A549 (cell line): ENCODE measurements around the gene GPAT3. TPM values are rescaled to one million over a fixed set of nuclear protein-coding genes. Genes with fewer than 3 reads are reported as not detected.

Experiments
- ATAC-seq, 2 experiments: fragments of 200-7000 bp in 1 of 2; fragments of >200 bp in 1 of 2; cut with Nextera tagmentation in 1 of 2; cut with Tn5 transposase in 1 of 2; 3 replicates each; pipeline versions ENCODE4 v1.8.0 to v1.9.1; 2018 to 2020; ENCODE audit warnings: mild to moderate bottlenecking in 1 of 2, moderate library complexity in 1 of 2
- CTCF ChIA-PET: fragments of 300-600 bp; sonication (Branson Sonifier 250); formaldehyde crosslinking; extraction: SDS; loops from one replicate; lab custom pipeline; 2021; ENCODE audit warnings: antibody characterized with exemption, inconsistent platforms; lab: Yijun Ruan, JAX
- POLR2A ChIA-PET: fragments of 350-600 bp; formaldehyde crosslinking; extraction: SDS; loops from one replicate; lab custom pipeline; 2021; ENCODE audit warnings: antibody characterized with exemption, inconsistent platforms; lab: Yijun Ruan, JAX
- DNase-seq, 2 experiments: peaks; one replicate each; pipeline versions ENCODE4 v3.0.0 to v3.0.0-alpha.2; 2011 to 2016; ENCODE audit warnings: low read depth in 1 of 2, low spot score in 1 of 2
- FAIRE-seq: peaks from 2 replicates; lab custom pipeline; 2011; peaks lifted over from hg19 to GRCh38; lab: Jason Lieb, UNC
- H3K27ac ChIP-seq, 2 experiments: fragments of >200 bp; sonication (Bioruptor Twin); formaldehyde crosslinking; 3 replicates each; pipeline ENCODE4 v1.5.1; 2016 to 2017
- H3K4me1 ChIP-seq: fragments of >200 bp; sonication (Bioruptor Twin); formaldehyde crosslinking; 3 replicates; pipeline ENCODE4 v1.6.1; 2016
- H3K4me2 ChIP-seq: fragments of >200 bp; sonication (Bioruptor Twin); formaldehyde crosslinking; 3 replicates; pipeline ENCODE4 v1.6.1; 2016
- H3K4me3 ChIP-seq: fragments of >200 bp; sonication (Bioruptor Twin); formaldehyde crosslinking; 3 replicates; pipeline ENCODE4 v1.5.1; 2016
- H3K9me3 ChIP-seq: fragments of >200 bp; sonication (Bioruptor Twin); formaldehyde crosslinking; 3 replicates; pipeline ENCODE4 v1.6.1; 2016
- CBX2 ChIP-seq: fragments of 200-600 bp; sonication (generic); IDR thresholded peaks from 2 replicates; pipeline ENCODE4 v1.6.1; 2016; ENCODE audit warnings: low read depth, mild to moderate bottlenecking, borderline replicate concordance
- CBX8 ChIP-seq: fragments of 200-600 bp; sonication (generic); IDR thresholded peaks from 2 replicates; pipeline ENCODE4 v1.6.1; 2016
- CEBPB ChIP-seq, 2 experiments: fragments of >200 bp in 1 of 2; sonication (Bioruptor Twin) in 1 of 2; formaldehyde crosslinking in 1 of 2; IDR thresholded peaks; 2 replicates each; pipeline ENCODE4 v1.6.1; 2012 to 2016
- EHF ChIP-seq: fragments of 250-450 bp; sonication (Bioruptor Pico); IDR thresholded peaks from 2 replicates; pipeline ENCODE4 v1.5.0; 2020; ENCODE audit warnings: mild to moderate bottlenecking
- EP300 ChIP-seq, 2 experiments: fragments of >200 bp; sonication (Bioruptor Twin); formaldehyde crosslinking; IDR thresholded peaks; 2 replicates in 1 of 2; 3 replicates in 1 of 2; pipeline ENCODE4 v1.6.1; 2016 to 2017
- ESRRA ChIP-seq: fragments of 150-350 bp; IDR thresholded peaks from 2 replicates; pipeline ENCODE4 v1.6.1; 2014; ENCODE audit warnings: mild to moderate bottlenecking, low read length, borderline replicate concordance
- FOSL2 ChIP-seq, 2 experiments: fragments of 450-650 bp in 1 of 2; fragments of >200 bp in 1 of 2; sonication (Bioruptor Twin) in 1 of 2; formaldehyde crosslinking; IDR thresholded peaks; 2 replicates each; pipeline versions ENCODE4 v1.5.0 to v1.6.1; 2016 to 2020; ENCODE audit warnings: mild to moderate bottlenecking in 1 of 2, moderate library complexity in 1 of 2
- GATA3 ChIP-seq: IDR thresholded peaks from 2 replicates; pipeline ENCODE4 v1.6.1; 2012; ENCODE audit warnings: borderline replicate concordance
- HEYL ChIP-seq: fragments of 250-450 bp; sonication (Bioruptor Pico); IDR thresholded peaks from 2 replicates; pipeline ENCODE4 v1.8.0; 2021; ENCODE audit warnings: mild to moderate bottlenecking, moderate library complexity
- JUN ChIP-seq, 2 experiments: fragments of >200 bp; sonication (Bioruptor Twin); formaldehyde crosslinking; IDR thresholded peaks; 2 replicates in 1 of 2; 3 replicates in 1 of 2; pipeline ENCODE4 v1.6.1; 2016 to 2017
- JUNB ChIP-seq: fragments of >200 bp; sonication (Bioruptor Twin); formaldehyde crosslinking; IDR thresholded peaks from 2 replicates; pipeline ENCODE4 v1.6.1; 2016
- KDM1A ChIP-seq: fragments of 200-600 bp; sonication (generic); IDR thresholded peaks from 2 replicates; pipeline ENCODE4 v1.6.1; 2016; ENCODE audit warnings: low read depth, mild to moderate bottlenecking
- MAFK ChIP-seq: fragments of 450-650 bp; IDR thresholded peaks from 2 replicates; pipeline ENCODE4 v1.6.1; 2014; ENCODE audit not compliant: partially characterized antibody
- POLR2A ChIP-seq: IDR thresholded peaks from 2 replicates; pipeline ENCODE4 v1.6.1; 2012; ENCODE audit warnings: mild to moderate bottlenecking, low read length
- RCOR1 ChIP-seq: fragments of 150-350 bp; IDR thresholded peaks from 2 replicates; pipeline ENCODE4 v1.6.1; 2014; ENCODE audit warnings: antibody characterized with exemption, low read length, low read depth
- RFX5 ChIP-seq: fragments of 450-650 bp; IDR thresholded peaks from 2 replicates; pipeline ENCODE4 v1.7.1; 2014; ENCODE audit warnings: antibody characterized with exemption, mild to moderate bottlenecking, moderate library complexity
- RNF2 ChIP-seq: fragments of 200-600 bp; sonication (generic); IDR thresholded peaks from 2 replicates; pipeline ENCODE4 v1.6.1; 2016; ENCODE audit warnings: low read depth, mild to moderate bottlenecking, antibody characterized with exemption, moderate library complexity, borderline replicate concordance
- SMC3 ChIP-seq: fragments of >200 bp; sonication (Bioruptor Twin); formaldehyde crosslinking; IDR thresholded peaks from 3 replicates; pipeline ENCODE4 v1.6.1; 2018; ENCODE audit warnings: inconsistent platforms
- SREBF2 ChIP-seq: fragments of 450-650 bp; IDR thresholded peaks from 2 replicates; pipeline ENCODE4 v1.6.1; 2014; ENCODE audit warnings: mild to moderate bottlenecking, moderate library complexity
- TP53 ChIP-seq: fragments of 250-450 bp; sonication (Bioruptor Pico); IDR thresholded peaks from 2 replicates; pipeline ENCODE4 v1.5.0; 2021; ENCODE audit warnings: mild to moderate bottlenecking, moderate library complexity
- ZC3H11A ChIP-seq: fragments of 450-650 bp; IDR thresholded peaks from 2 replicates; pipeline ENCODE4 v1.6.1; 2014; ENCODE audit warnings: antibody characterized with exemption, mild to moderate bottlenecking
- ZFP36 ChIP-seq: fragments of 450-650 bp; IDR thresholded peaks from 2 replicates; pipeline ENCODE4 v1.6.1; 2014; ENCODE audit warnings: borderline replicate concordance; ENCODE audit not compliant: partially characterized antibody
- ZSCAN20 ChIP-seq: fragments of 250-450 bp; sonication (Bioruptor Pico); IDR thresholded peaks from 2 replicates; pipeline ENCODE4 v1.8.0; 2022; ENCODE audit warnings: mild to moderate bottlenecking, moderate library complexity
- WGBS: methylation state at CpG from one replicate; pipeline ENCODE4 v1.1.6; 2017; ENCODE audit errors: missing lambda C conversion rate; 5-methylcytosine and 5-hydroxymethylcytosine counted together
- polyA plus RNA-seq, 4 experiments: library from polyadenylated mRNA; depleted of rRNA in 3 of 4; stranded (reverse); fragments of >200 nt; fragmentation: RNase III in 1 of 4; extraction: RNeasy Plus Mini Kit Qiagen cat#74134 plus additional on column Dnase treatment in 1 of 4; gene quantifications; 2 replicates in 3 of 4; 3 replicates in 1 of 4; pipeline ENCODE4 v1.2.3, GENCODE V29; 2011 to 2017
- TF ChIP-seq, protein P1 (sequence below): fragments of >200 bp; sonication (Bioruptor Twin); formaldehyde crosslinking; IDR thresholded peaks from 3 replicates; pipeline ENCODE4 v1.5.1; 2016
- TF ChIP-seq, protein P2 (sequence below): fragments of 250-450 bp; sonication (Bioruptor Pico); IDR thresholded peaks from 2 replicates; pipeline ENCODE4 v1.5.0; 2020; ENCODE audit warnings: low read depth, mild to moderate bottlenecking, moderate library complexity
- TF ChIP-seq, protein P3 (sequence below): fragments of 250-450 bp; sonication (Bioruptor Pico); IDR thresholded peaks from 2 replicates; pipeline ENCODE4 v1.5.0; 2021; ENCODE audit warnings: mild to moderate bottlenecking, moderate library complexity, borderline replicate concordance
- TF ChIP-seq, protein P4 (sequence below): fragments of 150-350 bp; IDR thresholded peaks from 2 replicates; pipeline ENCODE4 v1.6.1; 2014; ENCODE audit warnings: low read depth, mild to moderate bottlenecking, low read length

Gene GPAT3
- polyA plus RNA-seq, 2 of the 4 experiments (the other 2 are of a cell fraction) = 12.9 to 44.9 TPM

DNA sequence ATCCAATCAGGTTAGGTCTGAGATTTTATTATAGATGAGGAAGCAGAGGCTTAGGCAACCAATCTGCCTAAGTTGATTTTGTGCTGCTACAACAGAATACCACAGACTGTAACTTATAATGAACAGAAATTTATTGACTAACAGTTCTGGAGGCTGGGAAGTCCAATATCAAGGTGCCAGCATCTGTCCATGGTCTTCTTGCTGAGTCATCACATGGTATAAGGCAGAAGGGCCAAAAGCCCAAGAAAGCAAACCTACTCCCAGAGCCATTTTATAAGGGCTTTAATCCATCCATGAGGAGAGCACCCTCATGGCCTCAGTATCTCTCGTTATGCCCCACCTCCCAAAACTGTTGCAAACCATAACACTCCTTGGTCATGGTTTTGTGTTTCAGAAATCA lies 55.8 kb downstream of the GPAT3 start:
- ATAC-seq = no peak
- Histone ChIP-seq H3K4me3 (no peak overlapping the region), H3K9me3 (no peaks in the 10 kb centered on the region; the same call in 2 of the 3 replicates)
- POLR2A ChIA-PET = no interaction called here
- no peak for DNase-seq
- WGBS = 83% methylated on average over 1 of the region's 1 CpG
- TF ChIP-seq JUN (IDR thresholded peaks at IDR 0.05) (no peak), MAFK (peak; percentile 68)
- TF ChIP-seq, all 56 proteins: peak for 1
- Histone ChIP-seq H3K4me2 (no peak overlapping the region), H3K27ac (no peak overlapping the region), H3K4me1 (no peaks in the 10 kb centered on the region)
- CTCF ChIA-PET = no interaction called here
- no peak for FAIRE-seq

DNA sequence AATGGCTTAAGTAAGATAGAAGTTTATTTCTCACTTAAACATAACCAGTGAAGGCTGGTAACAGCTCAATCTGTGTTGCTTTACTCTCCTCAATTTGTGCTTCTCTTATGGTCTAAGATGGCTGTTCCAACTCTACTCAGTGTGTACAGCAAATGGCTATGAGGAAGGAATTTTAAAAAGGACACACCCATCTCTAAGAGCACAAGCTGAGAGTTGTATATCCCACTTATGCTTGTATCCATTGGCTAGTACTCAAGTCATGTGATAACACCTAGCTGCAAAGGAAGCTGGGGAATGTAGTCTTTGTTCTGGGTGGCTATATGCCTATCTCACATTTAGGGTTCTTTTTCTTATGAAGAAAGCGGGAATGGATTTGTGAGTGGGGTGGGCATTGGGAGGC lies 63.3 kb downstream of the GPAT3 start:
- 55% methylated on average over 1 of the region's 1 CpG for WGBS
- peak in 1 of 2 experiments; percentile 46 for DNase-seq
- TF ChIP-seq JUN (IDR thresholded peaks at IDR 0.05) (no peak), CBX2 (no peak), HEYL (no peak), CBX8 (no peak), RCOR1 (no peak), ZC3H11A (no peak), SREBF2 (no peak), SMC3 (no peak), MAFK (no peak), POLR2A (no peak), TP53 (CRISPR knock-in tag) (no peak), JUNB (no peak), EP300 (IDR thresholded peaks at IDR 0.05) (no peak)
- TF ChIP-seq, protein P1, sequence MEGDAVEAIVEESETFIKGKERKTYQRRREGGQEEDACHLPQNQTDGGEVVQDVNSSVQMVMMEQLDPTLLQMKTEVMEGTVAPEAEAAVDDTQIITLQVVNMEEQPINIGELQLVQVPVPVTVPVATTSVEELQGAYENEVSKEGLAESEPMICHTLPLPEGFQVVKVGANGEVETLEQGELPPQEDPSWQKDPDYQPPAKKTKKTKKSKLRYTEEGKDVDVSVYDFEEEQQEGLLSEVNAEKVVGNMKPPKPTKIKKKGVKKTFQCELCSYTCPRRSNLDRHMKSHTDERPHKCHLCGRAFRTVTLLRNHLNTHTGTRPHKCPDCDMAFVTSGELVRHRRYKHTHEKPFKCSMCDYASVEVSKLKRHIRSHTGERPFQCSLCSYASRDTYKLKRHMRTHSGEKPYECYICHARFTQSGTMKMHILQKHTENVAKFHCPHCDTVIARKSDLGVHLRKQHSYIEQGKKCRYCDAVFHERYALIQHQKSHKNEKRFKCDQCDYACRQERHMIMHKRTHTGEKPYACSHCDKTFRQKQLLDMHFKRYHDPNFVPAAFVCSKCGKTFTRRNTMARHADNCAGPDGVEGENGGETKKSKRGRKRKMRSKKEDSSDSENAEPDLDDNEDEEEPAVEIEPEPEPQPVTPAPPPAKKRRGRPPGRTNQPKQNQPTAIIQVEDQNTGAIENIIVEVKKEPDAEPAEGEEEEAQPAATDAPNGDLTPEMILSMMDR = no peak
- TF ChIP-seq, protein P2, sequence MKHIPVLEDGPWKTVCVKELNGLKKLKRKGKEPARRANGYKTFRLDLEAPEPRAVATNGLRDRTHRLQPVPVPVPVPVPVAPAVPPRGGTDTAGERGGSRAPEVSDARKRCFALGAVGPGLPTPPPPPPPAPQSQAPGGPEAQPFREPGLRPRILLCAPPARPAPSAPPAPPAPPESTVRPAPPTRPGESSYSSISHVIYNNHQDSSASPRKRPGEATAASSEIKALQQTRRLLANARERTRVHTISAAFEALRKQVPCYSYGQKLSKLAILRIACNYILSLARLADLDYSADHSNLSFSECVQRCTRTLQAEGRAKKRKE = no peak
- TF ChIP-seq, protein P3, sequence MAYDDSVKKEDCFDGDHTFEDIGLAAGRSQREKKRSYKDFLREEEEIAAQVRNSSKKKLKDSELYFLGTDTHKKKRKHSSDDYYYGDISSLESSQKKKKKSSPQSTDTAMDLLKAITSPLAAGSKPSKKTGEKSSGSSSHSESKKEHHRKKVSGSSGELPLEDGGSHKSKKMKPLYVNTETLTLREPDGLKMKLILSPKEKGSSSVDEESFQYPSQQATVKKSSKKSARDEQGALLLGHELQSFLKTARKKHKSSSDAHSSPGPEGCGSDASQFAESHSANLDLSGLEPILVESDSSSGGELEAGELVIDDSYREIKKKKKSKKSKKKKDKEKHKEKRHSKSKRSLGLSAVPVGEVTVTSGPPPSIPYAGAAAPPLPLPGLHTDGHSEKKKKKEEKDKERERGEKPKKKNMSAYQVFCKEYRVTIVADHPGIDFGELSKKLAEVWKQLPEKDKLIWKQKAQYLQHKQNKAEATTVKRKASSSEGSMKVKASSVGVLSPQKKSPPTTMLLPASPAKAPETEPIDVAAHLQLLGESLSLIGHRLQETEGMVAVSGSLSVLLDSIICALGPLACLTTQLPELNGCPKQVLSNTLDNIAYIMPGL (CRISPR knock-in tag) = no peak
- TF ChIP-seq, all 56 proteins: peak for 0
- Histone ChIP-seq H3K4me2 (no peak overlapping the region), H3K9me3 (0 out of 3 replicates have a peak, but pooled peaks cover 3% of the 10 kb centered on the region), H3K4me1 (no peaks in the 10 kb centered on the region), H3K4me3 (no peak overlapping the region), H3K27ac (no peak overlapping the region)
- no peak for FAIRE-seq
- ATAC-seq = peak in 1 of 2 experiments; percentile 55; a peak in 2 of 6 replicates
- ChIA-PET POLR2A (no interaction called here), CTCF (interaction anchor here (1.4 to 2.3 kb wide), 2 partner anchors 10 to 46 kb away, joined by 3 to 10 read pairs; no protein-coding TSS in a partner anchor)

DNA sequence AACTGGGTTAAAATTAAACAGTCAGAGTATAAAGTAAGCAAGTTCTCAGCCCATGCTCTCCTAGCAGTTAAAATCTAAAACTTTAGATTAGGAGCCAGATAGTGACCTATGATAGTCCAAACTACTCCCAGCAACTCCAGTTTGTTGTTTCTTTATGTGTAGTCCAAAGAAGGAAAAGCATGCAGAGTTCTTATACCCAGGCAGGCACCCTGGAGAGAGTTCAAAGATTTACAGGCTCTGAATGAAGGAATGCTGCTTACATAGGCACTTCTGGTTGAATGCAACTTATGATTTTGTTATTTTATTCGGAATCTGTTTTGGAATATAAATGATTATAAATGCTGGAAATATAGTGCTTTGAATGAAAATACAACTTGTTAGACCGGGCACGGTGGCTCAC lies 67.2 kb downstream of the GPAT3 start:
- H3K4me1 ChIP-seq = 0 out of 3 replicates have a peak, but pooled peaks cover 5% of the 10 kb centered on the region
- no peak overlapping the region for H3K27ac ChIP-seq
- FAIRE-seq (no peak), DNase-seq (no peak), ATAC-seq (no peak)
- H3K4me2 ChIP-seq = no peak overlapping the region
- ChIA-PET POLR2A (no interaction called here), CTCF (no interaction called here)
- H3K9me3 ChIP-seq = 0 out of 3 replicates have a peak, but pooled peaks cover 3% of the 10 kb centered on the region
- 94% methylated on average over 3 of the region's 3 CpGs for WGBS
- H3K4me3 ChIP-seq = no peak overlapping the region
- TF ChIP-seq ZSCAN20 (CRISPR knock-in tag) = no peak
- no peak for TF ChIP-seq GATA3
- TF ChIP-seq RNF2 = no peak
- TF ChIP-seq, protein P3 (CRISPR knock-in tag) = no peak
- TF ChIP-seq, protein P4, sequence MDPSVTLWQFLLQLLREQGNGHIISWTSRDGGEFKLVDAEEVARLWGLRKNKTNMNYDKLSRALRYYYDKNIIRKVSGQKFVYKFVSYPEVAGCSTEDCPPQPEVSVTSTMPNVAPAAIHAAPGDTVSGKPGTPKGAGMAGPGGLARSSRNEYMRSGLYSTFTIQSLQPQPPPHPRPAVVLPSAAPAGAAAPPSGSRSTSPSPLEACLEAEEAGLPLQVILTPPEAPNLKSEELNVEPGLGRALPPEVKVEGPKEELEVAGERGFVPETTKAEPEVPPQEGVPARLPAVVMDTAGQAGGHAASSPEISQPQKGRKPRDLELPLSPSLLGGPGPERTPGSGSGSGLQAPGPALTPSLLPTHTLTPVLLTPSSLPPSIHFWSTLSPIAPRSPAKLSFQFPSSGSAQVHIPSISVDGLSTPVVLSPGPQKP = no peak
- no peak for TF ChIP-seq ESRRA
- no peak for TF ChIP-seq TP53 (CRISPR knock-in tag)
- TF ChIP-seq EHF (CRISPR knock-in tag) = no peak
- no peak for TF ChIP-seq CBX2
- TF ChIP-seq ZFP36 = no peak
- no peak for TF ChIP-seq KDM1A
- TF ChIP-seq JUN (IDR thresholded peaks at IDR 0.05) = no peak
- TF ChIP-seq RFX5 = no peak
- TF ChIP-seq HEYL = no peak
- no peak for TF ChIP-seq FOSL2 (IDR thresholded peaks at IDR 0.05)
- no peak for TF ChIP-seq FOSL2 (CRISPR knock-in tag; IDR thresholded peaks at IDR 0.05)
- TF ChIP-seq CEBPB (IDR thresholded peaks at IDR 0.05) = no peak
- no peak for TF ChIP-seq ZC3H11A
